Stimulated activated CD4-positive, alpha-beta T cell treated with anti-CD3 and anti-CD28 coated beads, Interleukin-1b, Interleukin-23, amount 100 ng/mL, for 1 hour (primary cell): ENCODE measurements around the gene EML4.
"Not testable (repeated sequence)": the region's sequence is repeated elsewhere in the genome, so short reads cannot be mapped to it uniquely, and the experiment has no call there.

Experiments
- DNase-seq, 2 donors: peaks; one replicate each; pipeline ENCODE4 v3.0.0-alpha.2; 2020; ENCODE audit warnings: low read depth in 2 of 2

Gene EML4

DNA sequence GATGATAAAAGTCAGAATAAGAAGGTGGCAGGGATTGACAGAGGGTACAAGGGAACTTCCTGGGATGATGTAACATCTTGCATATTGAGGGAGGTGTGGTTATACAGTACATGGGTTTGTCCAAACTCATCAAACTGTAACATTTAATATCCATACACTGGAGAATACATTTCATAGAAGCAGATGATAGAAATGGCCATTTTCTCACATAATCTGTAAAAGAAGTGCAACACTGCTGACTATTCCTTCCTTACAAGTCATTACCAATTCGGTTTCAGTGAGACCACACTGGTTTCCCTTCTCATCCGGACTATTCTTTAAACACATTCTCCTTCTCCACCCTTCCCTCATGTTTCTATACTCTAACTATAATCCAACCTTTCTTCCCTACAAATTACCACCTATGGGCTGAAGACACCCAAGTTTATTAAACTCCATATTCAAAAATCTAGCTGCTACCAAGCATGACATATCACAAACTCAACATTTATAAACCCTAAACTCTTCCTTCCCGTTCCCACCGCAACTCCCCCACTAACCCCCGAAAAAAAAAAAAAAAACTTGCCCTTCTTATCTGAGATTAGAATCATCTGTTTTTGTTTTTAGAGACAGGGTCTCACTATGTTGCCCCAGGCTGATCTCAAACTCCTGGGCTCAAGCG lies 190.3 kb downstream of the EML4 start:
- DNase-seq = no peak

DNA sequence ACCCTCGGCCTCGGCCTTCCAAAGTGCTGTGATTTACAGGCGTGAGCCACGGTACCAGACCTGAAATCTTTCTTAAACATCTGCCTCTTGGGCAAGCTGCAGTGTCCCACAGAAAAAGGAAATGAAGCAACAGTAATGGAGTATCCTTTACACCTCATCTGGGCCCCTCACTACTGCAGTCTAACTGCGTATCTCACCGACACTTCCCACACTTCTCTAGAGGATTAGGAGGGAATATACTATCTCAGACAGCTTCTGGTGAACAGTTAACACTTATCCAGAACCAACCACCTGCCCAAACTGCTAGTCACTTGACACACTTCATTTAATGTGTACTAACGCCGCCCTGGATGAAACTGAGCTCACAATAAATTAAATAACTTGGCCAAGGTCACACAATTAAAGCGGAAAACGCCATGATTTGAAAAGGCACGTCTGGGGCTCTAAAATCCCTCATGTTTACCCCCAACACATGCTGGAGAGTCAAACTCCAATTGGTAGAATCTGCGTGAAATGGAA lies 190.9 kb downstream of the EML4 start:
- no peak for DNase-seq

DNA sequence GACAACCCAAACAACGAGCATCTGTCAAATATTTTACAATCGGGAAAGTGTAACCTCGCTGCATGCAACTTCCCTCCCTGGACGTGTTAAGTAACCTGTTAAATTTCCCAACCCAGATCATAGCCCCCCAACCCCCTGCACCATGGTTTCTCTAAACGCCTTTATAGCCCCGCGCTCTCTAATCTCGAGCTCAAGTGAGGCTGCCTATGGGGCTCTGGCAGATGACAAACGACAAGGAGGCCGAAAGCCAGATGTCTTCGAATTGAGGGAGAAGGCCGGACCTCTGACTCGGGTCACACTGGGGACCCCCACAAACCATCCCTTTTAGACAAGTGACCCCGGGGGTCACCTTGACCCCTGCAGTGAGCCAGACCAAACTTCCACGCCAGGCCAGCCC lies 191.3 kb downstream of the EML4 start:
- no peak for DNase-seq

DNA sequence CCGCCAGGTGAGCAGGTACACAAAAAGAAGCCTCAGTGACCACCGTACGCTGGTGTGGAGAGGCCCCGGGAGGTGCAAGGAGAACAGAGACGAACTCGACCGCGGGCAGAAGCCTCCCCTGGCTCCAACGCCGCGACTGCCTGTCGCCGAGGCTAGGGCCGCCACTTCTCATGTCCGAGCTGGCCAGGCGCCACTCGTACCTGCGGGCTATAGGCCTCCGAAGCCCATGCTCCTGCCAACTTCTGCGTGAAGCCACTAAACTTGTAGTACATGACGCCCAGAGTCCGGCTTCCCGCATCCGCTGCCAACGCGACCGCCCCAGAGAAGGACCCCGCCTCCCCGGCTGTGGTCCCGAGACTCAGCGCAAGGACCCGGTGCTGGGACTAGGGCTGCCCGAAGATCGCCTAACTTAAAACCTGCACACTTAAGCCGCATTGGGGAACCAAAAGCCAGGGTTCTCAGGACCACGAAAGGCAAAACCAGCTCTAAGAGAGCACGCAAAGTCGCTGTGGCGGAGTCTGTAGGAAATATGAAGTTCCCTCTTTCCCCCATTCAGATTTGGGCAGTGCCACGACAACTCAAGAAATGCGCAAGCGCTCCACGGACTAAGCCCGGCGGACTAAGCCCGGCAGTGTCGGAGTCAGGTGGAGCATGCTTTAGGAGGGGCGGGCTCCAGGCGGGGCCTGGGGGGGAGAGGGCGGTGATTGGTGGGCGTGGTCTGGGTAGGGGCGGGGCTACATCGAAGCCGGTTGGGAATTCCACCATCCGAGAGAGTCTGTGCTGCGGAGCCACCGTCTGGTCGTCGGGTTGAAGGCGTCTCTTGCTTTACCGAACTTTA lies 192.0 kb downstream of the EML4 start, which contains the start of gene COX7A2L:
TSS of gene COX7A2L (minus strand) at position 328 of the 838 bp plus-strand sequence. CDS start at position 272, 56 bp downstream.
- DNase-seq = peak; percentile 93 to 95

DNA sequence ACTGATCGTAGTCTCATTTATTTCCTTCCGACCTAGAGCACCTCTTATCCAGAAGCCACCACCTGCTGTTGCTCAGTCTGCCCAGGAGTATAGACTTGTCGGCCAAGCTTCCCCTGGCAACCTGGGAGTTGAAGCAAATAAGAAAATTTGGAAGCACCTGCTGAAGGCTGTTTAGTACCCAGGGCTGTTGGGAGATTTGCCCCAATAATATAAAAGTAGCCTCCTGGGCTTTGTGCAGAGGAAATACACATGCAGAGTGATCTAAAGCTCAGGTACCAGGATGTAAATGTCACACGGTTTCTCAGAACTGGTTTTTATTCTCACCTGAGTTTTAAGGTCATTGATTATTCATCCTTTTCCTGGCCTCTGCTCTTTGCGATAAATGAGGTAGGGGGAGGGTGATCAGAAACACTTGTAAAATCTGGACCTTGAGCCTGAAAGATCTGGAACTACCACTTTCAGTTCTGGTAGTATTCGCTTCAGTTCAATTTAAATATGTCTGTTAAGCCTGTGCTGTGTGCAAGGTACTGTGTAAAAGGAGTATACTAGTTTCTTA lies 192.7 kb downstream of the EML4 start:
- DNase-seq = no peak

DNA sequence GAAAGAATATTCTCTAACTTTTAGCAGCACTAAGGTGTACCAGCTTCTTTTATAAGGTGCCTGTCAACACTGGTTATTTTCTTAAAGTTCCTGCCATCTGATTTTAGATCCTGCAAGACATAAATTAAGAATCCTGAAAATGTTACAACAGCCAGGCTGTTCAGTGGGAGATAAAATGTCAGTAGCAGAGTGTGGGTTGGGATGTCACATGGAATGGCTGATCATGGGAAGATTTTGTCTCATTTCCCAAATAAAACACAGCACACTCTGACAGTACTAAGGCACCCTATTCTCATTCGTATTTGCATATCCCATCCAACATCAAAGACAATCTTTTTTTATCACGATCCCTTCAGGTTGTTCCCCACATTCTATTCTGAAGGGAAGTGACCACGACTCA lies 194.3 kb downstream of the EML4 start:
- no peak for DNase-seq

DNA sequence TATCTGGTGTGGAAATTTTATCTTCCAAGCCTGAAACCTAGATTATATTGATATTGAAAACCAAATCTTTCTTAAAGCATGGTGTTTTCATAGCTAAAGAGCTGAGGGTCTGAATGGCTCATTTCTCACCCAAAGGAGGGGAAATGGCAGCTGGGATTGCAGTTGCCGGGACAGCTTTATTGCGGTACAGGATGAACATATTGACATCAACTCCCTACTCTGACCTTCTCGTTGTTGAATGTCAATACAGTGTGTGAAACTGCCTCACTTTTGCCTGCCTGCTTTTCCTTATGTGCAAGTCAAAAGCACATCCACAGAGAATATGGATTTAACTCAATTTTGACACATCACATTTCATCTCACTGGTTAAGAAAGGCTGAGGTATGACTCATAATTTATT lies 195.5 kb downstream of the EML4 start:
- DNase-seq = no peak

DNA sequence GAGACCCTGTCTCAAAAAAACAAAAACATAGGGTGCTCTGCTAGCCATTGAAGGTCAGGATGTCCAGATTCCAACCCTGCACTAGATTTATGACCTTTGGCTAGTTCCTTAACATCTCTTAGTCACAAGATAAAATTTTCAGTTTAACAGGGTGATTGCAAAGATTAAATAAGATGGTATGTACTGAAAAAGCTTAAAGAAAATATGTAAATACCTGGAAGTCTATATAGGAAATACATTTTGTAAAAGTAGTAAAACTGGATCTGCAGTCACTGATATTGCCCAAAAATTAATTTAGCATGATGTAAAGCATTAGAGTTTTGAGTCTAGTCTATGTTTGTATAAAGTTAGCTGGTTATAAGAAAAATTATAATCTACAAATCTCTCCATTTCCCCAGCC lies 197.3 kb downstream of the EML4 start:
- DNase-seq = no peak

DNA sequence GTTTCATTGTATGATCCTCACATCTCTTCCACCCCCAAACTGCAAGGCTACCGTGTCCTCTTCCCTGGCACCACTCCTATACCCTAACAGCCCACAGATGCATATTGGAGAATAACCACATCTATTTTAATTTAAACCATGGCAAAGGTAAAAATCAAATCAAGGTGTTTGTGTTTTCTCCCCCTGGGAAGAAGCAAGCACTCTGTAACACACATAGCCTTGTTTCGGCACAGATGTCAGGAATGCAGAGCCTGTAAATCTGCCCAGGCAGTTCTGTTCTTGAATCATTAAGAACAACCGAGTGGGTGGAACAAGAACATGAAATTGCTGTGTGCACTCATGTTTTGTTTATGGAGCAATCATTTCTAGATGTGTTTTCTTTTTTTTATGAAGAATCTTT lies 198.7 kb downstream of the EML4 start:
- no peak for DNase-seq

DNA sequence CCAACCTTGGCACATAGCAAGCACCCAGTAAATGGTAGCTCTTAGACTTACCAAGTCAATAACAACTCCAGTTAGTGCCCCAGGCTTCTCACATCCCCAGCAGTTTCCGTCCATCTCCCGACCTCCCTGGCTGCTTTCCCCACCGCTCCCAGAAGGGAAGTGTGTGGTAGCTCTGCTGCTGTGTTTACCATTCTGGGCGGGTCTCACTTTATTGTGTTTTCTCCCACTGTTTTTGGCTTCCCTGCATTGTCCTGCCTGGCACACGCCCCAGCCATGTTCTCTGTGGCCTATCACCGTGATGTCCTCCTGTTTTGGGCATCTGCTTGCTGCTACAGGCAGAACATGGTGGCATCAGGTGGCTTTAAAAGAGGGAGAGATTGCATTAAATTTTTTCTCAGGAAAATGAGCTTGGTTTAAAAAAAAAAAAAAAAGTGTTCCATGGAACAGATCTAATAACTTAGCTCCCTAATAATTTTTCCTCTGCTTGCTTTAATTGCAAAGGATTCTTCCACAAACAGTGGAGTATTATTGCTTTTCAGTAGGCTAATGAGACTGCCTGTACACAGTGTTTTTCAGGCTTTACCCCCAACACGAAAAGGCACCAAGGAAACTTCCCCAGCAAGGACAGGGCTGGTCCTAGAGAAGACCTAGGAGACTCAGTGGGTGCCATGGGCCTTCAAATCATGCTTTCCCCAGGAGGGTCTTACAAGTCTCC lies 199.8 kb downstream of the EML4 start:
- no peak for DNase-seq

DNA sequence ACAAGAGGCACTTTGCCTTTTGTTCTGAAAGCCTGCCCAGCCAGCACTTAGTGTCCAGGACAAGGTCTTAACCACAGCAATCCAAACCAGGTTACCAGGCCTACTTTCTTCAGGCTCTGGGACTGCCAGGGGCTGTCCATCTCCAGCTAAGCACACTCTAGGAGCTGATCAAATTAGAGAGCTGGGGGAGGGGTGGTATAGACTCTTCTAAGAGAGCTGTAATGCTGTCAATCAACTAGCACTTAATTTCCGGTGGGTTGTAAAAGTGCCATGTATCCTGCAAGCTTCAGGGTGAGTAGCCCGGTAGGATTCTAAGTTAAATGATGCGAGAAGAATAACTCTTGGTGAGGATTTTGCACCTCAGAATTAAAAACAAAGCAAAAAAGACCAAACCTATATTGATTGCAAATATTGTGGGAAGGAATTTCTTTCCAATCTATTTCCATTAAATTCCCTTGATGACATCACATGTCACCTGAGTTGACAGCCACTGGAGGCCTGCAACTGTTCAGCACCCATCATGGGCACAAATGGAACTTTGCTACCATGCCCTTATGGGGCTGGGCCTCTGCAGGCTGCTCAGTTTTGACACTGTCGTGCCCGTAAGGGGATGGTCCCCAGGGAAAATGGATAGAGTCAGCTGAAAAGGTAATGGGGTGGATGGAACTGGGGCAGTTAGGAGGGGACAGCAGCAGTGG lies 200.5 kb downstream of the EML4 start:
- no peak for DNase-seq

DNA sequence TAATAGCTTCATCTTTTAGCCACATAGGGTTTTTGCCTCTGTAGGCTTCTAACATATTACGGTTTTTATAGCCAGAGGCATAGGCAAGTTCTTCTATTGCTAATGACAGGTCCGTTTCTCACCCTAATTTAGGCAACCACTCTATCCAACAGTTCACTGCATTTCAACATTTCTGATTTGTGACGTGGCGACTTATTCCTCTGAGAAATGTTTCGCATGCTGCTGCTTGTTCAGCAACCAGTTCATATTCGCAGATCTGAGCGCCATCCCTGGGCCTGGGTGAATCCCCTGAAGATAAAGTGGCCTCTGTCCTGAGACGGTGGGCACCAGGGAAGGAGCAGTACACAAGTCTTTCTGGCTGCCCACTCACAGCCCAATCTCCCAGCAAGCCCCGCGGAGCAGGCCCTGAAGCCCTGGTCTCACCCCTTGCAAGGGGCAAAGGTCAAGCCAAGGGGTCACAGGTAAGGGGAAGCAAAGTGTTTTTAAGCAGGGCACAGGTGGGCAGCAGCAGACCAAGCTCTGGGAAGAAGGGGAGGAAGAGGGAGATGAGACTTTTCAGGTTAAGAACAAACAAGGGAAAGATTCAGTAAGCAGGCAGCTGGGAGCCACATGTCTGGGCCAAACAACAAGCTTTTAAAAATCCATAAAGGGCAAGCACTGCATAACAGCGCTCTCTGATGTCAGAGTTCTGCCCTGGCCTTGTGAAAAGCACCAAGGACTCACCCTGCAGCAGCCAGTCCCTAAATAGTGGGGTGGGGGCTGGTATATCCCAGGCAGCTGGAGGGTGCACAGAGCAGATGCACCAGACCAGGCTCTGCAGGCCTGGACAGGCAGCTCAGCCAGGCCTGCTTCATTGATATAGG lies 202.7 kb downstream of the EML4 start:
- no peak for DNase-seq

DNA sequence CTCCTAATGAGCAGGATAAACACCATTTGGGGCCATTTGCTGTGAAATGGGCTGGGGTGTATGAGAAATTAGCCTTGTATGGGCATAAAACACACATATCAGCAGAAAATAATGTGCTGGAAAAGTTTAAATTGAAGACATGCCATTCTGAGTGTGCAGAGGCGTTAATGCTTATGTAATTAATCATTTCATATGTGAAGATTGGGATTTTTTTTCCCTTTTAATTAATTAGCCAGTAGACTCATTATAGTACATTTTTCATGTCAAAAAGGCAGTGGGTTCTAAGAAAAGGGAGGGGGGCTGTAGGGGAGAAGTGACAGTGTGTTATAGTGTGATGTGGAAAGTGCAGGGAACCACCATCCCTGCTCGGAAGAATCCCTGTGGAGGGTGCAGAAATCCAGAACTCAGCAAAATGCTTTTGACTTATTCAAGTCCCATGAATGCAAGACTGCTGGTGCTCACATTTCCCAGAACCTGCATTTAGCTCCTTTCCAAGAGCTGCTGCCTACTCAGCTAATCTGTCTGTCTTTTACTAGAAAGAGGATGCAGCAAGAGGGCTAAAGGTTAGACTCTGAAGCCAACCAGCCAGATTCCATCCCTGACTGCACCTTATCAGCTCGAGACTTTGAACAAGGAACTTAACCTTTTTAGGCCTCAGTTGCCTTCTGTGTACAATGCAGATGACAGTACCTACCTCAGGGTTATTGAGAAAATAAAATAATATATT lies 203.5 kb downstream of the EML4 start:
- DNase-seq = no peak

DNA sequence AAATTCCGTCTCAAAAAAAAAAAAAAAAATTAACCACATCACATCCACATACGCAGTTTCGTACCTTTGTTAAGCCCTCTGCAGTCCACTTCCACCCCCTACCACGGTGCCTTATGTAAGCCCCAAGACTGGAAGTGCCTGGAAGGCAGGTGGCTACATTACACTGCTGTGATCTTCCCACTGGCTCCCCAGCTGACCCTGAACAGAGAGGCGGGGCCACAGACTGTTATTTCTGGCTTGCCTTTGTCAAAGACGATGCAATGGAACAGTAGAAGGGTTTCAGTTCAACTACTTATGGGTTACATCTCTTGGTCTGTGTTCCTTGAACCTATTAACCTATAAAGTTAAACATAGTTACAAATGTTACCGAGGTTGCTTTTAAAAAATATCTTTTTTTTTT lies 207.6 kb downstream of the EML4 start:
- no peak for DNase-seq

DNA sequence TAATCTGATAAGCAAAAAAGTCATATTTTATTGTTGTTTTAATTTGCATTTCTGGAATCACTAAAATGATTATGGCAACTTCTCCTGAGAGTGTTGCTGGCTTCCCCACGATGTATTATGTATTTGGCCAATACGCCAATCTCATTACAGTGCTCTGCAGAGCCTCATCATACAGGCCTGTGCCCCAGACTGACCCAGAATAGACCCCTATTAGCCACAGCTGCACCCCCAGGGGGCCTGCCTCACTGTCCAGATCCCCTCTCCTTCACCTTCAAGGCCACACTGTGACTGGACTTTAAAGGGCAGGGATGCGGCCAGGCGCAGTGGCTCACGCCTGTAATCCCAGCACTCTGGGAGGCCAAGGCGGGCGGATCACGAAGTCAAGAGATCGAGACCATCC lies 209.3 kb downstream of the EML4 start:
- no peak for DNase-seq

DNA sequence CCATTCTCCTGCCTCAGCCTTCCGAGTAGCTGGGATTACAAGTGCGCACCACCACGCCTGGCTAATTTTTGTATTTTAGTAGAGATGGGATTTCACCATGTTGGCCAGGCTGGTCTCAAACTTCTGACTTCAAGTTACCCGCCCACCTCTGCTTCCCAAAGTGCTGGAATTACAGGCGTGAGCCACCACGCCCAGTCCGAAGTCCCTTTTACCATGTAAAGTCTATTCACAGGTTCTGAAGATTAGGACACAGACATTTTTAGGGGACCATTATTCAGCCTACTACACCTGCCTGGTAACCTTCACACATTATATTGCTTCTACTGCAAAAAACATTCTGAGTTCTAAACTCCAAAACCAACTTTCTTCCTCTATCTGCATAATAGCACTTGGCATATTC lies 210.9 kb downstream of the EML4 start:
- DNase-seq = not testable (repeated sequence)

DNA sequence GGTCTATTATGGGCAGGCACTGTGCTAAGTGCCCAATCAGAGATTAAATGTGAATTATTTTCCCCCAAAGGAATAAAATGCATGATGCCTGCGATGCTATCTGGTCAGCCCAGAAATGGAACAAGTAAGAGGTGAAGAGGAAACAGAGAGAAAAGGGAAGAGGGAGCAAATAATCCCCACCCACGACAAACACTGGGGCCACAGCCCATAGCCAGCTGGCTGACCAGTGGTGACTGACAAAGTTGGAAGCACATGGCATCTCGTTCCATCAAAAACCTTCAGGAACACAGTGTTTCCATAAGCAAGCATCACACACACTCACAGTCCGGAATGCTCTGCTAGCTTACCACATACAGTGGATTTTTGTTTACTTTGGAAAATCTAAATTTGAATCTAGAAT lies 213.0 kb downstream of the EML4 start:
- no peak for DNase-seq
